PC-9 (cell line): ENCODE measurements around the gene AKAP13.

Experiments
- CTCF ChIP-seq: fragments of 200-600 bp; sonication (generic); conservative IDR thresholded peaks from 2 replicates; pipeline ENCODE4 v1.6.1; 2017; ENCODE audit warnings: mixed run types, antibody characterized with exemption, mild to moderate bottlenecking, moderate library complexity
- EZH2 ChIP-seq: fragments of 200-600 bp; sonication (generic); IDR thresholded peaks from 2 replicates; pipeline ENCODE4 v1.8.0; 2017; ENCODE audit warnings: antibody characterized with exemption, low read depth

- TF ChIP-seq CTCF (no peak), EZH2 (no peak)
These were observed 110.5 kb downstream of the AKAP13 start for GRCh38 chr15:85490856-85491255.
